Measurements from ENCODE around the gene TPM1. TPM values are rescaled to one million over a fixed set of nuclear protein-coding genes. Genes with fewer than 3 reads are reported as not detected.

Gene TPM1
- total and polyA plus RNA-seq, 10 of the 15 experiments (the other 5 are each of a cell fraction or from before 2014, with no cell fraction given): 0.43 to 10.0 (median 2.4) TPM

DNA sequence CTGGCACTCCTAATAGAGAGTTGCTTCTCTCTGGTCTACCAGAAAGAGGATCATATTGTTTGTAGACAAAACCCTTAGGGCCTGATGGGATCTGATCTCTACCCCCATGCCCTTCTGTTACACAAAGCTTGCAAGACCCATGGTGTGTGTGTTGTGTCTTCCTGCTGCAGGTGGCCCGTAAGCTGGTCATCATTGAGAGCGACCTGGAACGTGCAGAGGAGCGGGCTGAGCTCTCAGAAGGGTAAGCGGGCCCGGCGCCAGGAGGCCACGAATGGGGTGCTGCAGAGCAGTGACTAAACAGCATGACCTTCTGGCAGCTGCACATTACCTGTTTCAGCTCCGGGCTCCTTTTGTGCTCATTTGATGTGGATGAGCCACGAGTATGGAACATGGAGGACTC, 18.2 kb downstream of the TPM1 start:
- TF ChIP-seq, protein P1, sequence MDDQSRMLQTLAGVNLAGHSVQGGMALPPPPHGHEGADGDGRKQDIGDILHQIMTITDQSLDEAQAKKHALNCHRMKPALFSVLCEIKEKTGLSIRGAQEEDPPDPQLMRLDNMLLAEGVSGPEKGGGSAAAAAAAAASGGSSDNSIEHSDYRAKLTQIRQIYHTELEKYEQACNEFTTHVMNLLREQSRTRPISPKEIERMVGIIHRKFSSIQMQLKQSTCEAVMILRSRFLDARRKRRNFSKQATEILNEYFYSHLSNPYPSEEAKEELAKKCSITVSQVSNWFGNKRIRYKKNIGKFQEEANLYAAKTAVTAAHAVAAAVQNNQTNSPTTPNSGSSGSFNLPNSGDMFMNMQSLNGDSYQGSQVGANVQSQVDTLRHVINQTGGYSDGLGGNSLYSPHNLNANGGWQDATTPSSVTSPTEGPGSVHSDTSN (IDR thresholded peaks at IDR 0.05; ENCODE audit: insufficient replicate concordance, low read depth, low read length): no peak
- TF ChIP-seq CREB1 (IDR thresholded peaks at IDR 0.05; ENCODE audit: low read depth) (no peak), YY1 (IDR thresholded peaks at IDR 0.05; ENCODE audit: low read depth, low read length) (no peak), NFYA (IDR thresholded peaks at IDR 0.05; ENCODE audit: borderline replicate concordance, low read depth, low read length) (no peak), JUNB (IDR thresholded peaks at IDR 0.05) (no peak), PRDM15 (CRISPR knock-in tag; IDR thresholded peaks at IDR 0.05) (no peak), NR2C2 (IDR thresholded peaks at IDR 0.05; ENCODE audit: borderline replicate concordance, control insufficient read depth, insufficient read length, low read depth) (no peak)

More for the DNA sequence above, 18.2 kb downstream of the TPM1 start:
- Histone ChIP-seq H3K27ac (ENCODE audit: control insufficient read depth, insufficient read depth) (no peak overlapping the region), H4K20me1 (ENCODE audit: control insufficient read depth, insufficient read depth) (no peaks in the 10 kb centered on the region), H3K4me1 (ENCODE audit: control insufficient read depth, insufficient read depth, low read length) (no peaks in the 10 kb centered on the region), H3K27me3 (replicated peaks in 1 of 2; ENCODE audit: control insufficient read depth in 2 of 2, insufficient read depth in 2 of 2, low read length in 1 of 2) (no peaks in the 10 kb centered on the region), H2AFZ (ENCODE audit: control insufficient read depth, low read depth, low read length) (no peak overlapping the region), H3K4me2 (ENCODE audit: control insufficient read depth, insufficient read depth) (no peak overlapping the region), H3K36me3 (ENCODE audit: control insufficient read depth in 2 of 2, insufficient read depth in 2 of 2, low read length in 1 of 2) (no peaks in the 10 kb centered on the region), H3K4me3 (no peak overlapping the region), H3K79me2 (ENCODE audit: control insufficient read depth, insufficient read depth, low read length) (no peaks in the 10 kb centered on the region), H3K9me3 (replicated peaks; ENCODE audit: control insufficient read depth, insufficient read depth, low read length) (no peaks in the 10 kb centered on the region), H3K9ac (ENCODE audit: control insufficient read depth, insufficient read depth, low read length) (no peak overlapping the region)
- ChIA-PET CTCF (interaction anchor here (11.1 kb wide), 1 partner anchor 12 kb away, joined by 68 read pairs; no protein-coding TSS in a partner anchor), RAD21 (ENCODE audit: unreplicated experiment) (no interaction called here), POLR2A (no interaction called here), SMC1A (ENCODE audit: uncharacterized antibody, unreplicated experiment) (no interaction called here)
- ATAC-seq (no peak), FAIRE-seq (no peak), DNase-seq (ENCODE audit: low read depth, low spot score) (no peak)
- in situ Hi-C loops (cut with MboI) (no loop called here), intact Hi-C loops (cut with micrococcal nuclease; ENCODE audit: unreplicated experiment) (no loop called here)
- BruUV-seq (replicated peaks): no TSS peak
- 50% methylated on average over 10 of the region's 10 CpGs for WGBS (ENCODE audit: insufficient coverage, insufficient replicate concordance, low lambda C conversion rate, missing lambda C conversion rate)

Data from GM12878 (cell line).